Esophagus squamous epithelium (tissue), 4 donors: Measurements from ENCODE around the gene INPP4B.

Source experiments
- POLR2A ChIP-seq, 4 donors: fragments of 450-650 bp; IDR thresholded peaks; one replicate each; pipeline ENCODE4 v1.6.1; 2017; ENCODE audit warnings: antibody characterized with exemption in 4 of 4, mild to moderate bottlenecking in 4 of 4, moderate library complexity in 3 of 4
- TF ChIP-seq, protein P1 (sequence below), 6 experiments: fragments of 450-650 bp in 4 of 6; fragments of 200-600 bp in 2 of 6; sonication (generic) in 2 of 6; IDR thresholded peaks; one replicate each; pipeline ENCODE4 v1.5.1; 2016 to 2019; ENCODE audit warnings: antibody characterized with exemption in 6 of 6, mild to moderate bottlenecking in 4 of 6, moderate library complexity in 4 of 6

DNA sequence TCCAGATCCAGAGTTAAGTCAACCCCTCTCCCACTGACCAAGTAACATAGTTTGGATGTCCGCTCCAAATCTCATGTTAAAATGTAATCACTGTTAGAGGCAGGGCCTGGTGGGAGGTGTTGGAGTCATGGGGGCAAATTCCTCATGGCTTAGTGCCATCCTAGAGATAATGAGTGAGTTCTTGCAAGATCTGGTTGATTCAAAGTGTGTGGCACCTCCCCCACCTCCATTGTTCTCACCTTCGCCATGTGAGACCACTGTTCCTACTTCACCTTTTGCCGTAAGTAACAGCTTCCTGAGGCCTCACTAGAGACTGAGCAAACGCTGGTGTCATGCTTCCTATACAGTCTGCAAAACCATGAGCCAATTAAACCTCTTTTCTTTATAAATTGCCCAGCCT is 548.8 kb downstream of the INPP4B start:
- no peak for TF ChIP-seq POLR2A (IDR thresholded peaks at IDR 0.05)
- TF ChIP-seq, protein P1, sequence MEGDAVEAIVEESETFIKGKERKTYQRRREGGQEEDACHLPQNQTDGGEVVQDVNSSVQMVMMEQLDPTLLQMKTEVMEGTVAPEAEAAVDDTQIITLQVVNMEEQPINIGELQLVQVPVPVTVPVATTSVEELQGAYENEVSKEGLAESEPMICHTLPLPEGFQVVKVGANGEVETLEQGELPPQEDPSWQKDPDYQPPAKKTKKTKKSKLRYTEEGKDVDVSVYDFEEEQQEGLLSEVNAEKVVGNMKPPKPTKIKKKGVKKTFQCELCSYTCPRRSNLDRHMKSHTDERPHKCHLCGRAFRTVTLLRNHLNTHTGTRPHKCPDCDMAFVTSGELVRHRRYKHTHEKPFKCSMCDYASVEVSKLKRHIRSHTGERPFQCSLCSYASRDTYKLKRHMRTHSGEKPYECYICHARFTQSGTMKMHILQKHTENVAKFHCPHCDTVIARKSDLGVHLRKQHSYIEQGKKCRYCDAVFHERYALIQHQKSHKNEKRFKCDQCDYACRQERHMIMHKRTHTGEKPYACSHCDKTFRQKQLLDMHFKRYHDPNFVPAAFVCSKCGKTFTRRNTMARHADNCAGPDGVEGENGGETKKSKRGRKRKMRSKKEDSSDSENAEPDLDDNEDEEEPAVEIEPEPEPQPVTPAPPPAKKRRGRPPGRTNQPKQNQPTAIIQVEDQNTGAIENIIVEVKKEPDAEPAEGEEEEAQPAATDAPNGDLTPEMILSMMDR (IDR thresholded peaks at IDR 0.05): no peak
